Brain microvascular endothelial cell (primary cell): ENCODE data around the gene ACMSD.

Experiments
- DNase-seq: peaks from one replicate; pipeline ENCODE4 v3.0.0-alpha.2; 2020
- H3K27ac ChIP-seq: fragments of 250-450 bp; sonication (Bioruptor Pico); 2 replicates; pipeline ENCODE4 v1.5.1; 2020; ENCODE audit warnings: mild to moderate bottlenecking, moderate library complexity
- H3K27me3 ChIP-seq: fragments of 250-450 bp; sonication (Bioruptor Pico); replicated peaks from 2 replicates; pipeline ENCODE4 v1.5.1; 2020; ENCODE audit warnings: mild to moderate bottlenecking
- H3K36me3 ChIP-seq: fragments of 250-450 bp; sonication (Bioruptor Pico); replicated peaks from 2 replicates; pipeline ENCODE4 v1.5.1; 2020; ENCODE audit warnings: mild to moderate bottlenecking
- H3K4me3 ChIP-seq: 2 replicates; pipeline ENCODE4 v1.5.1; 2011; ENCODE audit warnings: low read depth, mild to moderate bottlenecking, control low read depth, low read length, moderate library complexity
- CTCF ChIP-seq: IDR thresholded peaks from 2 replicates; pipeline ENCODE4 v1.5.1; 2011; ENCODE audit warnings: low read depth, mild to moderate bottlenecking, moderate library complexity, low read length, control low read depth, inconsistent platforms; ENCODE audit errors: missing control alignments
- in situ Hi-C: cut with HindIII; loops from 2 replicates; pipeline ENCODE4 v1.10.0; 2017; ENCODE audit warnings: low sequenced_read_pairs, low pct_ligation_motif_present

The ACMSD gene

GRCh38 chr2:134918526-134919340 lies 80.3 kb downstream of the ACMSD start, which contains the start of gene CCNT2:
Gene CCNT2, plus strand, starts transcription at chr2:134918822. Its CDS starts 33 bp downstream, at chr2:134918855.
- peak within 1 kb of the TSS; percentile 96 for H3K4me3 ChIP-seq
- peak; percentile 98 for DNase-seq
- in situ Hi-C loops = no loop called here
- peak within 1 kb of the TSS; percentile 90 for H3K27ac ChIP-seq
- H3K36me3 ChIP-seq = no peaks in the 10 kb centered on the region
- no peak for TF ChIP-seq CTCF
- no peaks in the 10 kb centered on the region for H3K27me3 ChIP-seq

DNA sequence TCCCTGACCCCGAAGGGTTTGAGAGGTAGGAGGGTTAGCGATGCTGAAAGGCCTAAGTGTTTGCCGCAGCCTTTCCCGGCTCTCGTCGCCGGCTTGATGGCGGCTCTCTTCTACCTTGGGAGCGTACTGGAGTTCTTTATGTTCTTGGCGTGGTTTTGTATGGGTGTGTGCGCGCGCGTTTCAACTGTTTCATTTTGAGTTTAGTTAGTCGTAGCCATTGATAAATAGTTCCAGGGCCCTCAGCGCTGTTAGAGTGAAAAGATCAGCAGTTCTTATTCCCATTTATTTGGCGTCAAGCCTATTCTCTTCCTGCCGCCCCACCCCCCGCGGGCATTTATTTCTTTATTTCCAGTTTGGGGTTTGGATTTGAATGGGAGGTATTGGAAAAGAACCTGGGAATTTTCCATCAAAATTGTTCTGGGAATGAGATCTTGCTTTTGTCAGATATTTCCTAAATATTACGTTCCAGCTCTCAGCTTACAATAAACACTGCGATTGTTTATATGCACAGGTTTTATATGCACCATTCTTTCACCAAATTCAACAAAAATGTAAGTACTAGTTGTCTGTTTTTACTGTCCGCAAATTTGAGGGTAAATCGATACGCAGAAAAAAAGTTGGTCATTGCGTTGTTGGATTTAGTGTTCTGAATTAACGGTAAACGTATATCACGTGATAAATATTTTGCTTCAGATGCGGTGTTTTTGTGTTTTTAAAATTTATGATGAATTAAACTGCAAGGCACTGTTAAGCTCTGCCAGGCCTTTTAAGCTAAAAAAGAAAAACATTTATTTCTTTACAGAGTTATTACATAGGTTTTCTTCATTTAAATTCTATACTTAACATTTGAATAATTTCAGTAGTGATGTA lies 81.2 kb downstream of the ACMSD start:
- no peak for TF ChIP-seq CTCF
- DNase-seq = peak; percentile 13
- peak overlapping the region; percentile 90 for H3K27ac ChIP-seq
- no peaks in the 10 kb centered on the region for H3K27me3 ChIP-seq
- in situ Hi-C loops = no loop called here
- no peaks in the 10 kb centered on the region for H3K36me3 ChIP-seq
- H3K4me3 ChIP-seq = peak overlapping the region; percentile 96

DNA sequence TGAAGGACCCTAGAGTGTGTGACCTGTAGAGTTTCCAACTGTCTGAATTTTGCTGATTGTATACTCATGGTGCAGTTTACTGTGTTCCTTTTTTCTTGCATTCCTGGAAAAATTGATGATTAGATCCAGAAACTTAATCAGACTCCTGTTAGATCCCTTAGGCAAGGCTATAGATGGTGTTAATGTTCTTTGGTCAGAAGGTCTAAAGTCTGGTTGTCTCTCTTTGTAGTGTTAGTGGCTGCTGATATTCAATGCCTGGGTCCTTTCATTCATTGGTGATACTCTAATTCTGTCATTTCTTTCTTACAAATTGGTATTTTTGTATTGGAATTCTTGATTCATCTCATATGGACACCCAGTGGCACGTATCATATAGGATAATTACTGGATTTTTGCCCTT lies 86.5 kb downstream of the ACMSD start:
- H3K4me3 ChIP-seq = no peak overlapping the region
- H3K36me3 ChIP-seq = no peaks in the 10 kb centered on the region
- in situ Hi-C loops = no loop called here
- no peak overlapping the region for H3K27ac ChIP-seq
- H3K27me3 ChIP-seq = no peaks in the 10 kb centered on the region
- no peak for DNase-seq
- TF ChIP-seq CTCF = no peak

- H3K27me3 ChIP-seq = no peaks in the 10 kb centered on the region
- in situ Hi-C loops = no loop called here
- TF ChIP-seq CTCF = no peak
- no peaks in the 10 kb centered on the region for H3K36me3 ChIP-seq
- no peak overlapping the region for H3K4me3 ChIP-seq
- DNase-seq = peak; percentile 2
- H3K27ac ChIP-seq = peak overlapping the region; percentile 10
Observed at GRCh38 chr2:134926231-134926931, 88.0 kb downstream of the ACMSD start.

DNA sequence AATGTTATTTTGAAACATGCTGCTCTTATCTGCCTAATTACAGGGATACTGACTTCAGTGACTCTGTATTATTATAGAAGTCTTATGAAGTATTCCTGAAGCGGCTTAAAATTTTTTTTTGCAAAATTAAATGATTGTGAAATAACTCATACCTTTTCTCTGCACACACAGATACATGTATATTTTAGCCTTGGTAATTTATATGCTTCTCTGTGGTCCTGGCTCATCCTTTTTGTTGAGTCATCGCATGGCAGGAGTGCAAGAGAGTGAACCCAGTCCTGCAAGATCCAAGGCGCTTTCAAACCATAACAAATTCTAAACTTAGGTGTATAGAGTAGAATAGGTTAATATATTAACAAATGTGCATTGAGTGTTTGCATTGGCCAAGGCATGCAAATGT lies 88.8 kb downstream of the ACMSD start:
- Histone ChIP-seq H3K27ac (peak overlapping the region; percentile 10), H3K4me3 (no peak overlapping the region), H3K27me3 (no peaks in the 10 kb centered on the region), H3K36me3 (no peaks in the 10 kb centered on the region)
- peak; percentile 27 for DNase-seq
- in situ Hi-C loops = no loop called here
- no peak for TF ChIP-seq CTCF
